ENCODE measurements around the gene FASTKD2.

The FASTKD2 gene

DNA sequence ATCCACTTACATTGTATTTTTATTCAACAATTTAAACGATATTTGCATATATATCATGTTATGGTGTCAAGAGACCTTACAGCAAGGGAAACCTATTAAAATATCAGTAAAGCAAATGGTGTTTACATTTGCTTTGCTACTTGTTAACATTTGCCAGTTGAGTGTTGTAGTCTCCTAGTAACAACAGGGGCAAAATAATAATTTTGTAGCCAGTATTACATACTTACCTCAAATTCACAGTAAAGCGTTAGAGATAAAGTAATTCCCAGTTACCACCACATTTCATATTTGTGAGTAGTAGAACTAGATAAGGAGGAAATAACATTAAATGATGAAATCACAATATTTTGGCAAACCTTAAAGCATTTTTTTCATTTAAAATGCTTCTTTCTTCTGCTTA is 71.3 kb downstream of the FASTKD2 start:
- no peak for DNase-seq

GRCh38 chr2:206837775-206838174 is 72.4 kb downstream of the FASTKD2 start:
- no peak for DNase-seq

DNA sequence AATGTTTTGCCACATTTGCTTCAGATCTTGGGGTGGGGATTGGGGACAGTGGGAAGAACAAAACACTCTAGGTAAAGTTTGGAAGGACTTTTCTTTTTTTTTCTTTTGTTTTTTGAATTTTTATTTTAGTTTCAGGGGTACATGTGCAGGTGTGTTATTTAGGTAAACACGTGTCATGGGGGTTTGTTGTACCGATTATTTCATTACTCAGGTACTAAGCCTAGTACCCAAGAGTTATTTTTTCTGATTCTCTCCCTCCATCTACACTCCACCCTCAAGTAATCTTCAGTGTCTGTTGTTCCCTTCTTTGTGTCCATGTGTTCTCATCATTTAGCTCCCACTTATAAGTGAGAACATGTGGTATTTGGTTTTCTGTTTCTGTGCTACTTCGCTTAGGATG is 73.3 kb downstream of the FASTKD2 start:
- no peak for DNase-seq

- DNase-seq: no peak
Measured at GRCh38 chr2:206840999-206841398, 75.6 kb downstream of the FASTKD2 start.

All from nucleus accumbens (tissue), 56 donors.